ENCODE results near the gene KRTAP12-3. TPM values are rescaled to one million over a fixed set of nuclear protein-coding genes. Genes with fewer than 3 reads are reported as not detected.
"Not testable (repeated sequence)": the region's sequence is repeated elsewhere in the genome, so short reads cannot be mapped to it uniquely, and the experiment has no call there.

KRTAP12-3 gene
- total RNA-seq, 6 experiments from 2014 or later, result not detected

GRCh38 chr21:44639331-44639655 lies 18.4 kb upstream of the KRTAP12-3 start:
- Mint-ChIP-seq H3K36me3 (ENCODE audit: low read depth) (peaks cover 13% of the 10 kb centered on the region; the same call in 1 of the 2 replicates), H3K27me3 (ENCODE audit: insufficient read depth) (peaks cover 8% of the 10 kb centered on the region), H3K4me3 (no peak overlapping the region), H3K4me1 (ENCODE audit: low read depth) (no peaks in the 10 kb centered on the region), H3K9me3 (peaks cover 39% of the 10 kb centered on the region), H3K27ac (no peak overlapping the region)
- no peak for TF ChIP-seq CTCF (IDR thresholded peaks at IDR 0.05)
- DNase-seq, result no peak

- Mint-ChIP-seq H3K27ac (no peak overlapping the region), H3K9me3 (peaks cover 54% of the 10 kb centered on the region), H3K4me1 (ENCODE audit: low read depth) (no peaks in the 10 kb centered on the region), H3K27me3 (ENCODE audit: insufficient read depth) (peaks cover 8% of the 10 kb centered on the region), H3K36me3 (ENCODE audit: low read depth) (peaks cover 22% of the 10 kb centered on the region), H3K4me3 (no peak overlapping the region)
- TF ChIP-seq CTCF (IDR thresholded peaks at IDR 0.05), result no peak
- no peak for DNase-seq
Measured at GRCh38 chr21:44640761-44641160, 17.0 kb upstream of the KRTAP12-3 start.

GRCh38 chr21:44643741-44644310 lies 13.9 kb upstream of the KRTAP12-3 start:
- Mint-ChIP-seq H3K4me1 (ENCODE audit: low read depth) (no peaks in the 10 kb centered on the region), H3K36me3 (ENCODE audit: low read depth) (peaks cover 28% of the 10 kb centered on the region), H3K9me3 (peaks cover 62% of the 10 kb centered on the region), H3K27me3 (ENCODE audit: insufficient read depth) (peaks cover 4% of the 10 kb centered on the region; the same call in 1 of the 2 replicates), H3K4me3 (no peak overlapping the region), H3K27ac (no peak overlapping the region)
- no peak for TF ChIP-seq CTCF (IDR thresholded peaks at IDR 0.05)
- no peak for DNase-seq

- TF ChIP-seq CTCF (IDR thresholded peaks at IDR 0.05), result no peak
- peaks cover 63% of the 10 kb centered on the region for H3K9me3 Mint-ChIP-seq
- no peak for DNase-seq
- no peak overlapping the region for H3K27ac Mint-ChIP-seq
- no peaks in the 10 kb centered on the region for H3K4me1 Mint-ChIP-seq (ENCODE audit: low read depth)
- peaks cover 4% of the 10 kb centered on the region; the same call in 1 of the 2 replicates for H3K27me3 Mint-ChIP-seq (ENCODE audit: insufficient read depth)
- no peak overlapping the region for H3K4me3 Mint-ChIP-seq
- H3K36me3 Mint-ChIP-seq (ENCODE audit: low read depth), result peaks cover 28% of the 10 kb centered on the region
Measured at GRCh38 chr21:44644878-44645277, 12.9 kb upstream of the KRTAP12-3 start.

GRCh38 chr21:44646366-44647221 lies 11.1 kb upstream of the KRTAP12-3 start, which contains the start of gene KRTAP10-11:
Gene KRTAP10-11, plus strand, starts transcription at chr21:44646414. Its CDS starts 45 bp downstream, at chr21:44646459.
- H3K27ac Mint-ChIP-seq; H3K4me3 Mint-ChIP-seq; H3K4me1 Mint-ChIP-seq (ENCODE audit: low read depth); H3K27me3 Mint-ChIP-seq (ENCODE audit: insufficient read depth); DNase-seq: not testable (repeated sequence)
- Mint-ChIP-seq H3K9me3 (peaks cover 58% of the 10 kb centered on the region), H3K36me3 (ENCODE audit: low read depth) (peaks cover 23% of the 10 kb centered on the region)

GRCh38 chr21:44647222-44647552 lies 10.5 kb upstream of the KRTAP12-3 start:
- no peak for TF ChIP-seq CTCF (IDR thresholded peaks at IDR 0.05)
- Mint-ChIP-seq H3K4me1 (ENCODE audit: low read depth) (no peaks in the 10 kb centered on the region), H3K9me3 (peaks cover 56% of the 10 kb centered on the region), H3K27ac (no peak overlapping the region), H3K27me3 (ENCODE audit: insufficient read depth) (peaks cover 5% of the 10 kb centered on the region), H3K36me3 (ENCODE audit: low read depth) (peaks cover 23% of the 10 kb centered on the region), H3K4me3 (no peak overlapping the region)
- DNase-seq, result no peak
